K562 (cell line): Measurements from ENCODE around the gene LAMB2.

Source experiments
- ATF3 ChIP-seq, 2 experiments: fragments of 450-650 bp in 1 of 2; sonication (generic) in 1 of 2; formaldehyde crosslinking in 1 of 2; IDR thresholded peaks in 1 of 2; conservative IDR thresholded peaks in 1 of 2; 2 replicates each; pipeline versions ENCODE4 v1.6.1 to v1.8.1; 2016 to 2023; ENCODE audit warnings: mild to moderate bottlenecking in 2 of 2, moderate library complexity in 2 of 2, inconsistent platforms in 1 of 2, missing genetic modification reagents in 1 of 2
- CTCF ChIP-seq, 3 experiments: IDR thresholded peaks in 2 of 3; conservative IDR thresholded peaks in 1 of 3; 2 replicates each; pipeline ENCODE4 v1.5.1; 2011 to 2012; ENCODE audit warnings: low read length in 3 of 3, mild to moderate bottlenecking in 3 of 3, control low read depth in 2 of 3, improper control_type of control experiment in 1 of 3, inconsistent platforms in 1 of 3, low read depth in 1 of 3, mixed read lengths in 1 of 3, moderate library complexity in 1 of 3; ENCODE audit not compliant: insufficient read depth in 2 of 3
- ETV6 ChIP-seq, 3 experiments: fragments of 150-350 bp in 1 of 3; sonication (generic) in 1 of 3; formaldehyde crosslinking in 1 of 3; IDR thresholded peaks; 2 replicates each; pipeline versions ENCODE4 v1.6.1 to v1.8.0; 2014 to 2022; ENCODE audit warnings: borderline replicate concordance in 2 of 3, low read depth in 2 of 3, antibody characterized with exemption in 1 of 3, low read length in 1 of 3, mild to moderate bottlenecking in 1 of 3, missing genetic modification reagents in 1 of 3
- EZH2 ChIP-seq: IDR thresholded peaks from 2 replicates; pipeline ENCODE4 v1.6.1; 2012; ENCODE audit warnings: low read depth, mild to moderate bottlenecking, inconsistent platforms, low read length, borderline replicate concordance
- JUND ChIP-seq, 2 experiments: IDR thresholded peaks; 2 replicates in 1 of 2; 3 replicates in 1 of 2; pipeline ENCODE4 v1.6.1; 2011; ENCODE audit warnings: borderline replicate concordance in 2 of 2, low read depth in 2 of 2, low read length in 2 of 2, improper control_type of control experiment in 1 of 2, missing biosample characterization in 1 of 2, missing genetic modification characterization in 1 of 2, missing genetic modification reagents in 1 of 2
- MTA3 ChIP-seq: fragments of 450-650 bp; formaldehyde crosslinking; IDR thresholded peaks from 2 replicates; pipeline ENCODE4 v1.6.1; 2017; ENCODE audit warnings: mild to moderate bottlenecking, borderline replicate concordance
- NBN ChIP-seq: fragments of 450-650 bp; IDR thresholded peaks from 2 replicates; pipeline ENCODE4 v1.6.1; 2016; ENCODE audit warnings: low read depth, mild to moderate bottlenecking
- RCOR1 ChIP-seq, 2 experiments: IDR thresholded peaks; 2 replicates each; pipeline ENCODE4 v1.6.1; 2012; ENCODE audit warnings: low read depth in 2 of 2, low read length in 2 of 2, borderline replicate concordance in 1 of 2, improper control_type of control experiment in 1 of 2
- RNF219 ChIP-seq: fragments of 250-450 bp; sonication (Bioruptor Pico); IDR thresholded peaks from 2 replicates; pipeline ENCODE4 v1.5.0; 2022; ENCODE audit warnings: mild to moderate bottlenecking
- SREBF2 ChIP-seq: sonication (generic); formaldehyde crosslinking; IDR thresholded peaks from 2 replicates; pipeline ENCODE4 v1.4.0; 2020; ENCODE audit warnings: mild to moderate bottlenecking, missing genetic modification reagents
- USF1 ChIP-seq: sonication (generic); formaldehyde crosslinking; IDR thresholded peaks from 2 replicates; pipeline ENCODE4 v1.9.0; 2022; ENCODE audit warnings: mild to moderate bottlenecking, missing genetic modification reagents
- ZBTB2 ChIP-seq: fragments of 450-650 bp; IDR thresholded peaks from 2 replicates; pipeline ENCODE4 v1.6.1; 2016; ENCODE audit warnings: antibody characterized with exemption

- TF ChIP-seq MTA3 (no peak), CTCF (IDR thresholded peaks at IDR 0.05 in 2 of 3, conservative IDR thresholded peaks at IDR 0.05 in 1 of 3; ENCODE audit: insufficient read depth in 2 of 3, low read depth in 1 of 3, low read length in 3 of 3) (no peak), ZBTB2 (no peak), JUND (IDR thresholded peaks at IDR 0.05; ENCODE audit: borderline replicate concordance, low read depth, low read length) (no peak), JUND (tag; IDR thresholded peaks at IDR 0.05; ENCODE audit: borderline replicate concordance, low read depth, low read length) (no peak), ETV6 (IDR thresholded peaks at IDR 0.05; ENCODE audit: borderline replicate concordance in 1 of 2, low read depth in 2 of 2, low read length in 1 of 2) (no peak), ETV6 (CRISPR knock-in tag; IDR thresholded peaks at IDR 0.05; ENCODE audit: borderline replicate concordance) (no peak), EZH2 (no peak), SREBF2 (CRISPR knock-in tag) (no peak), NBN (no peak), RCOR1 (IDR thresholded peaks at IDR 0.05; ENCODE audit: borderline replicate concordance in 1 of 2, low read depth in 2 of 2, low read length in 2 of 2) (no peak), USF1 (no peak), ATF3 (IDR thresholded peaks at IDR 0.05) (no peak), ATF3 (CRISPR knock-in tag; conservative IDR thresholded peaks at IDR 0.05) (no peak), RNF219 (no peak)
These were observed 24.5 kb downstream of the LAMB2 start for GRCh38 chr3:49108346-49108745.
